NCI-H2107 treated with DMSO at 0.1 percent for 48 hours (cell line): ENCODE measurements around the gene TNNT2.

Source experiments
- DNase-seq: peaks from one replicate; lab custom pipeline; 2025; ENCODE audit not compliant: unreplicated experiment; lab: John Stamatoyannopoulos, UW

Gene TNNT2

DNA sequence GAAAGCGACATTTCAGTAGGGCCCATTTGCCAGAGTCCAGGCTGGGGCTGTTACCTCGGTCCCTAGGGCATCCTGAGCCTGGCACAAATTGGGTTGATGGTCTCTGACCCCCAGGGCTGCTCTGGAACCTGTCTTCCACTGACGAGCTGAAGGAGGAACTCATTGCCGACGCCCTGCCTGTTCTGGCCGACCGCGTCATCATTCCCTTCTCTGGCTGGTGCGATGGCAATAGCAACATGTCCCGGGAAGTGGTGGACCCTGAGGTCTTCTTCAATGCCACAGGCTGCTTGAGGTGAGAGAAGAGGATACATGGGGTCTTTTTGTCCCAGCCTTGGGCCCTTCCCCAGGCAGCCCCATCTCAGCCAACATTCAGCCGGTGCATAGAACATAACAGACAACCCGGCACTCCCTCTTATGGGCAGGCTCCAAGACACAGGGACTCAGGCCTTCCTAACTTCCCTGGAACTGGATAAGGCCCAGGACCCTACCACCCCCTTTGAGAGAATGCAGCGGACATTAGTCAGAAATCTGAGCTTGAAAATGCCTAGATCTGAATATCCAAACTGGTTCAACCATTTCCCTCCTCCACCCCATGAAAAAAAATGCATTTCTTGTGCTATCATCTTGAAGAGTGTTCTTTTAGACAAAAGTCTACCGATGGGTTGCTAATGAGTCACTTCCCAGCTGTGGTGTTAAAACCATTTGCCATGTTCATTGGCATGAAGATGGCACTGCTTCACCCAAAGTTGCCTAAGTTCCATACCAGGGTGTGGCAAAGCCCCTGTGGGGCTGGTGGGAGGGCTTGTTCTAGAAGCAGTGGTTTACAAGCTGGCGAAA, 58.8 kb downstream of the TNNT2 start:
- no peak for DNase-seq

DNA sequence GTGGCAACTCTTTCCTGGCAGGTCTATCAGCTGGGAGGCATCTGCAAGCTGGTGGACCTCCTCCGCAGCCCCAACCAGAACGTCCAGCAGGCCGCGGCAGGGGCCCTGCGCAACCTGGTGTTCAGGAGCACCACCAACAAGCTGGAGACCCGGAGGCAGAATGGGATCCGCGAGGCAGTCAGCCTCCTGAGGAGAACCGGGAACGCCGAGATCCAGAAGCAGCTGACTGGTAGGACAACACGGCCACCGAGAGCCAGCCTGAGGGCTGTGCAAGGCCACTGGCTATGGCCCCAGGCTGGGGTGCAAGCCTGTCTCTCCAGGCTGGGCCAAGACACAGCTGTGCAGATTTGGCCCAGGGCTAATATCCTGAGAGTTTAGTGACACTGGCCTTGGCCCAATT, 59.9 kb downstream of the TNNT2 start:
- no peak for DNase-seq

DNA sequence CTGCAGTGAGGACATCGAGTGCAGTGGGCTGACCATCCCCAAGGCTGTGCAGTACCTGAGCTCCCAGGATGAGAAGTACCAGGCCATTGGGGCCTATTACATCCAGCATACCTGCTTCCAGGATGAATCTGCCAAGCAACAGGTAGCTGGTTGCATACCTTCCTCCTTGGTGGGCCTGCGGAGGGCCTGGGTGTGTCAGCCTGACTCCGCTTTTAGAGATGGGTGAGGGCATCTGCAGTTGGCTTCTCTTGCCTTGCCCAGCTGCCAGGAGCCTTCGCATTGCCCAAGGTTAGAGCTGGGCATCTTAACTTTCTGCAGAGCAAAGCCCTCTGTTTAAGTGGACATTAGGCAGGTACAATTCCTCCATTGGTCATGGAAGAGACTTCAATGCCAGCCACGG, 60.9 kb downstream of the TNNT2 start:
- DNase-seq, result no peak

DNA sequence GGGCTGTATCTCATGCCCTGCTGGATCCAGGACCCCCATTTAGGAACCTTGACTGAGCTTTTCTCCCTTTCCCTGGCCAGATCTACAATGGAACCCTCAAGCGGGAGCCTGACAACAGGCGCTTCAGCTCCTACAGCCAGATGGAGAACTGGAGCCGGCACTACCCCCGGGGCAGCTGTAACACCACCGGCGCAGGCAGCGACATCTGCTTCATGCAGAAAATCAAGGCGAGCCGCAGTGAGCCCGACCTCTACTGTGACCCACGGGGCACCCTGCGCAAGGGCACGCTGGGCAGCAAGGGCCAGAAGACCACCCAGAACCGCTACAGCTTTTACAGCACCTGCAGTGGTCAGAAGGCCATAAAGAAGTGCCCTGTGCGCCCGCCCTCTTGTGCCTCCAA, 64.4 kb downstream of the TNNT2 start:
- DNase-seq, result no peak

DNA sequence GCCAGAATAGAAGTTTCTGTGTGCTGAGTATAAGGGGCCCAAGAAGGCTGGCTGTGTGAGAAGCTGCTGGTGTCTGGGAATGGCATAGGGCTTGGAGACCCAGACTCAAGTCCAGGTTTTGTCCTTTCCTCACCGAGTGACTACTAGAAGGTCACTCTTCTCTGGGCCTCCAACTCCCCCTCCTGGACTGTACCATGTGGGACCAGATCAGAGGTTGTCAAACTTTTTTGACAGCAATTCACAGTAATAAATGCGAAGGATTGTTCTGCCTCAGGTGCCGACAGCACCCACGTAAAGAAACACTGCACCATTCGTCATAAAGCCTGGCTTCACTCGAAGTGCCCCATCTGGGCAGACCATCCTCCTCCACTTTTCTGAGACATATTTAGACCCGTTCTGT, 65.2 kb downstream of the TNNT2 start:
- no peak for DNase-seq

DNA sequence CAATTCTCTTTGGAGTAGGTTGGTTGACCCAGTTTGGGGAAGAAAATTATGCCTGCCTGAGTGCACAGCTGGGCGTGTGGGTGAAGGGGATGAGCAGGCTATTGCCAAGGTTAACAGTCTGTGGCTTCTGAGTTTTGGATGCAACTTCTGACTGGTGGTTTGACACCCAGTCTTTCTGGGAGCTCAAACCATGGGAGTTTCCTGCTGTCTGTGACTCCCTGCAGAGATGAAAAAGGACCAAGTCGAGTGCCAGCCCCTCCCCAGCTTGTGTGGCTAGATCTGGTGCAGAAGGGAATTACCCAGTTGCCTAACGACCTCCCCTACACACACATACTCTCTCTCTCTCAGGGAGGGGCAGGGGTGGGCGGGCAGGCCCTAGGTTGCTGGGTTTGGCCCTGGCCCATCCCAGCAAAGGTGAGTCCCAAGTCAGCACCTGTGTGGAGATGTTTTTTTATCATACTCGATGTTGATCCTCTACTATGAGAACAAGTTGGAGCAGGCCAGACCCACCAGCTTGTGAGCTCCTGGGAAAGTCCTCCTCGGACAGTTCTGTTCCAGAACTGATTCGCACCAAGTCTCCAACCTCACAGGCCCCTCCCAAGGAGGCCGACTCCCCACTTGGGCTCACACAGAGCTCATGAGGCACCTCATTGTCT, 66.0 kb downstream of the TNNT2 start:
- no peak for DNase-seq

DNA sequence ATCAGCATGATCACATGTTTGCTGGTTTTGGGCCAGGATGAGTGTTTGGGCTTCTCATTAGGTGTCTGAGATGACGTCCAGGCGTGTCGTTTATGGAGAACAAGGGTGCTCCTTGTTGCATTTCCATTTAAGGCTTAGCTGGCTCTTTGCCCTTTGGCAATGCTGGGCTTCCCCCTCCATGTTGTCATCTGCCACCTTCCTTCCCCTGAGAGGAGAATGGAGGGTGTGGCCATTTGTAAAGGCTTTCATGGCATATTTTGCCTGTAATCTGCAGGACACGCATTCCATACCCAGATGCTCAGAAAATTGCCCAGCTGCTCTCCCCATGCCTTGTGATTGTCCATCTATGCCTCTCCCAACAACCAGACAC, 66.5 kb downstream of the TNNT2 start:
- DNase-seq, result peak; percentile 21

DNA sequence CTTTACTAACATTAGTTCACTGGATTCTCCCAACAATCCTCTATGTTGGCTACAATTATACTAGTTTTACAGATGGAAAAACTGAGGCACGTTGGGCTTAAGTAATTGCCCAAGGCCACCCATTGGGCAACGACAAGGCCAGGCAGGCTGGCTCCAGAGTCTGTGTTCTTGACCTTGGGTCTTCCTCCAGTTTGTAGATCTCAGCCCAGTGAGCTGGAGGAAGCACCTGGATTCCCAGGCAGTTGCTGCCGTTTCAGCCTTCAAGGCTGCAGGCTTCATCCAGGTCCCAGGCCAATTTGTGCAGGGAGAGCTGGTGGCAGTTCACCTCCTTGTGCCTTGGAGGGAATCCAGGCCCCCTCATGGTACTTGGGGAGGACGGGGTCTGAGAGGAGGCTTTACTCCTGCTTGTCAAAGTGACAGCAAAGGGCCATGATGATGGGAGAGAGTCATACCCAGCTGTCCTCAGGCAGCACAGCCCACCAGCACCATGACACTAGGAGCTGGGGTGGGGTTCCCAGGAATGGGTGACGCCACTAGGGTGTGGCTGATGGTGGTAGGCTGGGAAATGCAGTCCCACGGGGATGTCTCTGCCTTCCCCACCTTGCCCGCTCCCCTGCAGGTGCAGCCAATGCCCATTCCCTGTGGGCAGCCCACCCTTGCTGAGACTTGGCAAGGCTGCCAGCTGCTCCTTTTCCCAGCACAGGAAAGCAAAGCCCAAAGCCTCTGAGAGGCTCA, 67.1 kb downstream of the TNNT2 start:
- no peak for DNase-seq

DNA sequence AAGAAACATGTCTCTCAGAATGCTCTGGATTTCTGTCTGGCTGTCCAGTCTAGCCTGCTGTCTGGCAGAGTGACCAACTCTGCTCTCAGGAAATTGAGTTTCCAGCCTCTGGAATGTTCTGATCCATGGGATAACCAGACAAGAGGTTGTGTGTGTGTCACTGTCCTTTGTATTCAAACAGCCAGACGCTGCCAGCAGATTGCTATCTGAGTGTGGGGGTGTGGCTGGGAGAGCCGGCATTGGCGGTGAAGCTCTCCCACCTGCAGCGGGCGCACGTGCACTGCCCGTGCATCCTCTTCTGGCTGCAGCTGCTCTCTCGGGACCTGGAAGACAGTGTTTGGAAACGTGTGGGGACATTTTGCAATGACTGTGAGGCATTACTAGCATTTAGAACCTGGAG, 68.1 kb downstream of the TNNT2 start:
- peak; percentile 92 for DNase-seq
